AG09309 (cell line): ENCODE data around the gene KCNJ10.

ENCODE experiments used
- DNase-seq: peaks from one replicate; pipeline ENCODE4 v3.0.0-alpha.2; 2010; ENCODE audit warnings: low read depth
- H3K4me3 ChIP-seq: 2 replicates; pipeline ENCODE4 v1.5.1; 2011; ENCODE audit warnings: mild to moderate bottlenecking, low read depth, low read length, moderate library complexity; ENCODE audit not compliant: control insufficient read depth
- TF ChIP-seq, protein P1 (sequence below): IDR thresholded peaks from 2 replicates; pipeline ENCODE4 v1.5.1; 2011; ENCODE audit warnings: mild to moderate bottlenecking, low read depth, low read length, inconsistent platforms; ENCODE audit not compliant: insufficient read depth, control insufficient read depth; ENCODE audit errors: missing control alignments

KCNJ10 gene

DNA sequence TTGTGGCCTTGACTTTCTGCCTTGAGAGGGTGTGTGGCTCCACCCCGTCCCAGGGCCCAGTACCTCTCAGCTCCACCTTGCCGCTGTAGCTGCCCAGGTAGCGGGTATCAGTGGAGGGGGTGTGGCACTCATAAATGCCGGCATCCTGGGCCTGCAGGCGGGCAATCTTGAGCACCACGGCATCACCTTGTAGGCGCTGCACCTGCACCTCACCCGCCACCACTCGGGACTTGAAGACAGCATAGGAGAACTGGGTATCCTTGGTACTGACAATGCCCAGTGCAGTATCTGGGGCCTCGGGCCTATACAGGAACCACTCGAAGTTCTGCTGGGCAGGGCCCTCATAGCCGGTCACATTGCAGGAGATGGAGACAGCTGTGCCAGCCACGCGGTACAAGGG lies 24.8 kb upstream of the KCNJ10 start:
- no peak overlapping the region for H3K4me3 ChIP-seq
- DNase-seq = no peak
- TF ChIP-seq, protein P1, sequence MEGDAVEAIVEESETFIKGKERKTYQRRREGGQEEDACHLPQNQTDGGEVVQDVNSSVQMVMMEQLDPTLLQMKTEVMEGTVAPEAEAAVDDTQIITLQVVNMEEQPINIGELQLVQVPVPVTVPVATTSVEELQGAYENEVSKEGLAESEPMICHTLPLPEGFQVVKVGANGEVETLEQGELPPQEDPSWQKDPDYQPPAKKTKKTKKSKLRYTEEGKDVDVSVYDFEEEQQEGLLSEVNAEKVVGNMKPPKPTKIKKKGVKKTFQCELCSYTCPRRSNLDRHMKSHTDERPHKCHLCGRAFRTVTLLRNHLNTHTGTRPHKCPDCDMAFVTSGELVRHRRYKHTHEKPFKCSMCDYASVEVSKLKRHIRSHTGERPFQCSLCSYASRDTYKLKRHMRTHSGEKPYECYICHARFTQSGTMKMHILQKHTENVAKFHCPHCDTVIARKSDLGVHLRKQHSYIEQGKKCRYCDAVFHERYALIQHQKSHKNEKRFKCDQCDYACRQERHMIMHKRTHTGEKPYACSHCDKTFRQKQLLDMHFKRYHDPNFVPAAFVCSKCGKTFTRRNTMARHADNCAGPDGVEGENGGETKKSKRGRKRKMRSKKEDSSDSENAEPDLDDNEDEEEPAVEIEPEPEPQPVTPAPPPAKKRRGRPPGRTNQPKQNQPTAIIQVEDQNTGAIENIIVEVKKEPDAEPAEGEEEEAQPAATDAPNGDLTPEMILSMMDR = no peak

DNA sequence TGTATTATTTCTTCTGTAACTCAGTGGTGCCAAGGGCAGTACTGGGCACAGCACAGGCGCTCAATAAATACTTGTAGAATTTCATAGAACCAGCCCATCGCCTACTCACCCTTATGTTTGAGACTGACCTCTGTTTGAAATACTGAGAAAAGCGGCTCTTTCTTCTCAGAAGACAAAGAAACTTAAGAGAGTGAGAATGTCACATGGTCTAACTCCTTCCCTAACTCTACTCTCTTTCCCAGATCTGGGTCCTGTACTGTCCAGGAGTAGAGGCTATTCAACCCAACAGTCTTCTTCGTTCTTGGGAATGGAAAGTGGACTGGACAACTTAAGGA lies 24.3 kb upstream of the KCNJ10 start:
- H3K4me3 ChIP-seq = no peak overlapping the region
- DNase-seq = no peak
- TF ChIP-seq, protein P1 = no peak

DNA sequence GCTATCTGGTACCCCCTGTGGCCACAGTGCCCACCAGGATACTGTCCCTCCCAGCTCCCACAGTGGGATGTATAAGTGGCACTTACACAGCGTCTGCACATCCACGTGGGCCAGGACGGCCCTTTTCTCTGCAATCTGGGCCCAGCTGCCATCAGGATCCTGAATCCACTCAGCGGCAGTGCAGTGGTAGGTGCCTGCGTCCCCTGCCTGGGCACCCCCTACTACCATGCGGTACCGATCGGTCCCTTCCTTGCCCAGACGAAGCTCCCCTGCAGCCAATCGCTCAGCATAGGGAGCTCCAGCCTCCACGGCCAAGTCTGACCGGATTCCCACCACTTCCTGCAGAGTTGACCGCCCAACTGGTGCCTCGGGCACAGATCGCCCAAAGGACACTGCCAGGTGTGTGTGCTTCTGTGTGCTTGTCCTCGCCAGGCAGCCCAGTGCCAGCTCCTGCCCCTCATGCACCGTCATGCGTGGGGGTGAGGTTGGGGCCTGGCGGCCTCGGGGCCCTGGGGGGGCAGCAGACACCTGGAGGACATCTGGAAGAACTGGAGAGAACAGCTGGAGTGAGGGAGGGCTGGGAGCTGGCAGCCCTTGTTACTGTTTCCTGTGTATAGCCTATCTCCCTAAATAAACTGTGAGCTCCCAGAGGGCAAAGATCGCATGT lies 23.8 kb upstream of the KCNJ10 start:
- TF ChIP-seq, protein P1 = no peak
- no peak for DNase-seq
- no peak overlapping the region for H3K4me3 ChIP-seq

DNA sequence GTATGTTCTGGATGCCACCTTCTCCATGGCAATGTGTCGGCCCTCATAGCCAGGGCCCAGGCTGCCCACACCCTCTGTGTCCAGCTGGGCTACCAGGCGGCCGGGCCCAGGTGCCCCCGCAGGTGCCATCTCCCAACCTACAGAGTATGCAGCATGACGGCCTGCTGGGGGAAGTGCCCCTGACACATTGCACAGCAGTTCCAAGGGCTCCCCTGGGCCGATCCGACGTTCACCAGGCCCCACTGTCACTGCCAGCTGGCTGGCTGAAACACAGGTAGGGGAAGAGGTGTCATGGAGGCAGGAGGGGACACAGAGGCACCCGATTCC lies 23.1 kb upstream of the KCNJ10 start:
- no peak overlapping the region for H3K4me3 ChIP-seq
- TF ChIP-seq, protein P1 = no peak
- DNase-seq = no peak

DNA sequence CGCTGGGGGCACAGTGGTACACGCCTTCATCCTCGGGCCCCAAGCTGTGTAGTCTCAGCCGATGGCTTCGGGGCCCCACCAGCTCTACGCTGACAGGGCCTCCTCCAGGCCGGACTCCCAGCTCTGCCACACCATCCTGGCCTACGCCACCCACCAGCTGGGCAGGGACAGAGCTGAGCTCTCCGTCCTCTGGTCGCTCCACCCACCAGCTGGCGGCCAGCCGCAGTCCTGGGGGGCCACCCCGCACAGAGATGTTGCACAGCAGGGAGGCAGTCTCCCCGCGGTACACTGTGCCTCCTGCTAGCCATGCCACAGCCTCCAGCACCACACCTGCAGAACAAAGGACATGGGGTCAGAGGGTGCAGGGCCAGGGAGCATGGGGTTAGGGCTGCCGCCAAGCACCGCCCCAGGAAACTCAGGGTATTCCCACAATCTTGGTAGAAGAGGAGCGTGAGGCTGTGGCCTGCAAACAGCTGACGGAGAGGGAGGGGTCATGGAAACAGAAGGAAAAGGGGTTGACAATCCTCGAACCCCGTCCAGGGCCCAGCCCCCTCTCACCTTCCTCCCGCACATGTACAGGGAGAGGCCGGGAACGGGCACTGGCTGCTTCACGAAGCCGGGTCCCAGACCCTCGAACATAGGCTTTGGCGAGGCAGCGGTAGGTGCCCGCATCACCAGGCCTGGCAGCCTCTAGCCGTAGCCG lies 22.6 kb upstream of the KCNJ10 start:
- no peak overlapping the region for H3K4me3 ChIP-seq
- DNase-seq = no peak
- TF ChIP-seq, protein P1 = no peak

DNA sequence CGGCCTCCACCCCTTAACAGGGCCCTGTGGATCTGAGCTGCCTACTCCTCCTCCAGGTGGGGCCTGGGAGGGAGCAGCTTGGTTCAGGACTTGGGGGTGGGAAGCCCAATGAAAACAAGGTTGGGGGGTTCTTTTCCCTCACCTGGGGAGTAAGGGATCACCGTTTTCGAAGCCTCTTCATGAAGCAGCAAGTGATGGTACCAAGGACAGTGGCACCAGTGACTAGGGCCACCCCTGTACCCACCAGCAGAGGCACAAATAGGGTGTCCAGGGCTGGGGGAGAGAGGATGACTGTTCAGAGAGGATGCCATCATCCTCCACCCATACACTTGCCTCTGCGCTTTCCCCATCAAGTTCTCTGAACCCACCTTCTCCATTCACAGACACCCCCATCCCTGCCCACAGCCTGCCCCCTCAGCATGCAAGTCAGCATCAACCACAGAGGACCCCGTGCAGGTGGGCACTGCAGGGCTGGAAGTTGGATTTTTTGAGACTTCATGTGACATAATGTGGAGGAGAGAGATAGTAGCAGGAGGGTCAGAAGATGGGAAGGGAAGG lies 21.8 kb upstream of the KCNJ10 start:
- DNase-seq = no peak
- TF ChIP-seq, protein P1 = no peak
- H3K4me3 ChIP-seq = no peak overlapping the region
